Ovary (tissue), 9 donors: Measurements from ENCODE around the gene MYH9. TPM values are rescaled to one million over a fixed set of nuclear protein-coding genes. Genes with fewer than 3 reads are reported as not detected.

Experiments
- DNase-seq, 5 donors: peaks; one replicate each; pipeline ENCODE4 v3.0.0-alpha.2; 2019 to 2020
- H3K27ac ChIP-seq, 2 donors: fragments of 200-600 bp; one replicate each; pipeline versions ENCODE4 v1.5.1 to v1.8.0; 2019 to 2022
- H3K27me3 ChIP-seq: fragments of 200-600 bp; one replicate; pipeline ENCODE4 v1.8.0; 2022
- H3K36me3 ChIP-seq: fragments of 200-600 bp; sonication (generic); one replicate; pipeline ENCODE4 v1.5.1; 2019
- H3K4me1 ChIP-seq: one replicate; pipeline ENCODE4 v1.8.1; 2013; ENCODE audit warnings: mild to moderate bottlenecking, moderate library complexity; ENCODE audit not compliant: insufficient read depth
- H3K4me3 ChIP-seq: fragments of 200-600 bp; sonication (generic); one replicate; pipeline ENCODE4 v1.5.1; 2017
- H3K9me3 ChIP-seq, 2 donors: fragments of 200-600 bp in 1 of 2; sonication (generic) in 1 of 2; one replicate each; pipeline versions ENCODE4 v1.5.1 to v1.8.1; 2013 to 2019; ENCODE audit warnings: mild to moderate bottlenecking in 1 of 2, moderate library complexity in 1 of 2
- CTCF ChIP-seq, 3 donors: fragments of 450-650 bp in 2 of 3; fragments of 200-600 bp in 1 of 3; IDR thresholded peaks; one replicate each; pipeline versions ENCODE4 v1.5.1 to v1.8.0; 2016 to 2022; ENCODE audit warnings: antibody characterized with exemption in 3 of 3, mild to moderate bottlenecking in 1 of 3
- EP300 ChIP-seq: sonication (generic); formaldehyde crosslinking; IDR thresholded peaks from one replicate; pipeline ENCODE4 v1.6.1; 2017; ENCODE audit warnings: antibody characterized with exemption
- POLR2A ChIP-seq: fragments of 450-650 bp; IDR thresholded peaks from one replicate; pipeline ENCODE4 v1.6.1; 2017; ENCODE audit warnings: antibody characterized with exemption, mild to moderate bottlenecking, moderate library complexity
- WGBS, 3 donors: extraction: QIAGEN DNeasy Blood & Tissue Kit in 1 of 3; methylation state at CpG; one replicate each; pipeline versions ENCODE4 v1.1.5 to v1.1.7; 2013 to 2017; 5-methylcytosine and 5-hydroxymethylcytosine counted together
- intact Hi-C, 4 donors: fragments of 100-400 bp; cut with DNase I; formaldehyde crosslinking; loops; one replicate each; pipeline versions ENCODE4 v1.11.0 to v1.15.1; 2022 to 2023
- polyA plus RNA-seq, 2 donors: library from polyadenylated mRNA; stranded (reverse); fragments of 200-250 nt in 1 of 2; fragments of 350-450 nt in 1 of 2; fragmentation: Illumina TruSeq in 1 of 2; extraction: RNeasy Lipid Tissue Mini Kit (QIAGEN cat#74804) in 1 of 2; gene quantifications; one replicate each; pipeline ENCODE4 v1.2.3, GENCODE V29; 2013 to 2014
- total RNA-seq, 7 donors: library from RNA; depleted of rRNA in 2 of 7; stranded (reverse); fragments of >200 nt in 2 of 7; fragmentation: NEBNext Ultra II Directional in 3 of 7; extraction: Animal tissue kit (Norgen Biotek cat#: 25700) in 3 of 7; gene quantifications; one replicate each; pipeline versions ENCODE4 v1.1.0 to v1.2.4, GENCODE V29; 2016 to 2023
- donor health status: DM: no; HTN: no; CAD: no; lungs with moderate emphysema.
- donor health status: DM: no; HTN: no; CAD: no.
- donor health status: Bipolar disorder and iron deficiency.
- donor health status: DM: yes; HTN: yes; CAD: no.
- donor health status: DM: no; HTN: no; CAD: no.
- donor health status: DM: yes; HTN: yes; CAD: no.

MYH9 gene
- total and polyA plus RNA-seq, 9 donors = 128 to 530 (median 348) TPM

DNA sequence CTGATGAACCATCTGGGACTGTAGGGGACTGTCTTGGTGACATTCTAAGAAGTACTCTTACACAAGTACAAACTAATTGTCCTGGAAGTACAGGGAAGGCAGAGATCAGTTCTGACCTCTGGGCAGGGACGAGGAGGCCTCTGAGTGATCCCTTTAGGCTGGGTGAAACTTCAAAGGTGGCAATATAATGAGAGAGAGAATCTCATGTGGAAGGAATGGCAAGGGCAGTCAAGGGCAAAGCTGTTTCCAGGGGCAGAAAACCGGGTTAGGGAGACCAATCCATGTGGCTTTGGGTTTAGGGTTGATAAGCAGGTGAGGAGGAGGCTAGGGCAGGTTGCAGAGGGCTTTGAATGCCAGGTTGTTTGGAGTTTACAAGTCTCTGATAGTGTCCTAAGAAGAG is 21.3 kb upstream of the MYH9 start:
- TF ChIP-seq CTCF (IDR thresholded peaks at IDR 0.05) (no peak), POLR2A (no peak), EP300 (no peak)
- WGBS, 3 donors = 65 to 88% (median 73%) methylated on average over 2 of the region's 2 CpGs
- Histone ChIP-seq H3K27me3 (no peaks in the 10 kb centered on the region), H3K27ac (no peak overlapping the region), H3K4me3 (no peak overlapping the region), H3K9me3 (no peaks in the 10 kb centered on the region), H3K4me1 (no peaks in the 10 kb centered on the region), H3K36me3 (no peaks in the 10 kb centered on the region)
- intact Hi-C loops = no loop called here
- DNase-seq = no peak

DNA sequence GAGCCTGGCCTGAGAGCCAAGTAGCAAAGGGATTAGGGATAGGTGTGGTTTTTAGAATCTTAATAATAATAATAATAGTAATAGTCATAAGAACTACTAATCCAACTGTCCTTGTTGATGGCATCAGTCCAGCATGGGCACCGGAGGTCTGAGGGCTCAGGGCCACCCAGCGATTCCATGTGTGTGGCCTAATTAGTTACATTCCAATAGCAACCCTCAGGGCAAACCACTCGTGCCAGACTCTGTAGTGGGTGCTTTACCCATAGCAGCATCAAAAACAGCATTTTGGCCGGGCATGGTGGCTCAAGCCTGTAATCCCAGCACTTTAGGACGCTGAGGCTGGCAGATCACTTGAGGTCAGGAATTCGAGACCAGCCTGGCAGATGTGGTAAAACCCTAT is 19.0 kb upstream of the MYH9 start:
- intact Hi-C loops = no loop called here
- no peaks in the 10 kb centered on the region for H3K36me3 ChIP-seq
- DNase-seq = no peak
- no peaks in the 10 kb centered on the region for H3K4me1 ChIP-seq
- 64 to 80% (median 76%) methylated on average over 6 of the region's 6 CpGs for WGBS, 3 donors
- no peaks in the 10 kb centered on the region for H3K9me3 ChIP-seq
- H3K27ac ChIP-seq = no peak overlapping the region
- H3K4me3 ChIP-seq = no peak overlapping the region
- TF ChIP-seq EP300 = no peak
- TF ChIP-seq CTCF (IDR thresholded peaks at IDR 0.05) = no peak
- no peak for TF ChIP-seq POLR2A
- no peaks in the 10 kb centered on the region for H3K27me3 ChIP-seq

DNA sequence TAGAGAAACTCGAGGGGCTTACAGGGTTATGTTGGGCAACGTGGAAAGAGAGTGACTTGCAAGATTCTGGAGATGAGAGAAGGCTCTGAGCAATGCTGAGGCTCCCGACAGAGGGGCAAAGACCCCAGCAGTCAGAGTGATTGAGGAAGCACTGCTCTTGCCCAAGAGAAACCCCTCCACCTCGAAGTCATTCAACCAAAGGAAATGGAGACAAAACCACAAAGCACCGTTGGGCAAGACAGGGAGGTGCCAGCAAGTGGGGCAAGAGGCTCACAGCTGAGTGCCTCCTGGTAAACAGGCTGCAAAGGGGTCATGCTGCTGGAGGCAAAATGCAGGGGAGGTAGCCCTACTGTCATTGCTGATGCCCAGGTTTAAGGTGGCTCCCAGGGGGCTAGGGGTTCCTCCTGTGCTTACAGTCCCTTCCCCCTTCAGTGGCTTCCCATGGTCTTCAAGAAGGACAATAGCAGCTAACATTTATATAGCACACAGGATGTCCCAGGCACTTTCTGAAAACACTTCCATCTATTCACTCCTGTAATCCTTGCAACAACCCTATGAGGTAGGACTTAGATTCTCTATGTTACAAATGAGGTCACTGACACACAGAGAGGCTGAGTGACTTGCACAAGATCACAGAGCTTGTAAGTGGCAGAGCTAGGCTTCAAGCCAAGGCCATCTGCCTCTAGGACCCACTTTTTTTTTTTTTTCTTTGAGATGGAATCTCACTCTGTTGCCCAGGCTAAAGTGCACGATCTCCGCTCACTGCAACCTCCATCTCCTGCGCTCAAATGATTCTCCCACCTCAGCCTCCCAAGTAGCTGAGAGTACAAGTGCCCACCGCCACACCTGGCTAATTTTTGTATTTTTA is 18.1 kb upstream of the MYH9 start:
- Histone ChIP-seq H3K4me1 (no peaks in the 10 kb centered on the region), H3K4me3 (no peak overlapping the region), H3K36me3 (no peaks in the 10 kb centered on the region), H3K27me3 (no peaks in the 10 kb centered on the region), H3K9me3 (no peaks in the 10 kb centered on the region), H3K27ac (no peak overlapping the region)
- WGBS, 3 donors = 69 to 80% (median 76%) methylated on average over 9 of the region's 9 CpGs
- TF ChIP-seq CTCF (IDR thresholded peaks at IDR 0.05) (no peak), EP300 (no peak), POLR2A (no peak)
- intact Hi-C loops = no loop called here
- DNase-seq = no peak

GRCh38 chr22:36405221-36405661 is 17.5 kb upstream of the MYH9 start:
- 85 to 96% (median 94%) methylated on average over 6 of the region's 6 CpGs for WGBS, 3 donors
- H3K9me3 ChIP-seq = no peaks in the 10 kb centered on the region
- no peak overlapping the region for H3K27ac ChIP-seq
- H3K4me3 ChIP-seq = no peak overlapping the region
- H3K36me3 ChIP-seq = no peaks in the 10 kb centered on the region
- TF ChIP-seq EP300 (no peak), CTCF (IDR thresholded peaks at IDR 0.05) (no peak), POLR2A (no peak)
- intact Hi-C loops = no loop called here
- H3K4me1 ChIP-seq = no peaks in the 10 kb centered on the region
- H3K27me3 ChIP-seq = no peaks in the 10 kb centered on the region
- no peak for DNase-seq
